HEK293 (cell line): ENCODE measurements around the gene ZNF573.

Experiments used
- RBAK ChIP-seq: fragments of 450-650 bp; formaldehyde crosslinking; IDR thresholded peaks from 2 replicates; pipeline ENCODE4 v1.5.1; 2016; ENCODE audit warnings: missing biosample characterization, missing genetic modification characterization
- SALL2 ChIP-seq: fragments of 450-650 bp; formaldehyde crosslinking; IDR thresholded peaks from 2 replicates; pipeline ENCODE4 v1.5.0; 2017; ENCODE audit warnings: missing biosample characterization, mild to moderate bottlenecking, missing genetic modification characterization, borderline replicate concordance
- TRIM28 ChIP-seq: IDR thresholded peaks from 2 replicates; pipeline ENCODE4 v1.6.1; 2011; ENCODE audit warnings: low read length, control low read depth, borderline replicate concordance
- ZBTB20 ChIP-seq: fragments of 450-650 bp; formaldehyde crosslinking; IDR thresholded peaks from 2 replicates; pipeline ENCODE4 v1.5.1; 2016; ENCODE audit warnings: missing biosample characterization, missing genetic modification characterization
- ZBTB48 ChIP-seq: fragments of 450-650 bp; formaldehyde crosslinking; IDR thresholded peaks from 2 replicates; pipeline ENCODE4 v1.5.1; 2016; ENCODE audit warnings: missing biosample characterization, missing genetic modification characterization
- ZBTB7A ChIP-seq: fragments of 450-650 bp; formaldehyde crosslinking; IDR thresholded peaks from 2 replicates; pipeline ENCODE4 v1.5.1; 2016; ENCODE audit warnings: low read depth, missing biosample characterization, missing genetic modification characterization
- ZFP3 ChIP-seq: fragments of 450-650 bp; formaldehyde crosslinking; IDR thresholded peaks from 2 replicates; pipeline ENCODE4 v1.5.1; 2016; ENCODE audit warnings: low read depth, missing biosample characterization, missing genetic modification characterization
- ZIC2 ChIP-seq: fragments of 450-650 bp; formaldehyde crosslinking; IDR thresholded peaks from 2 replicates; pipeline ENCODE4 v1.5.1; 2016; ENCODE audit warnings: missing biosample characterization, missing genetic modification characterization
- ZNF146 ChIP-seq: fragments of 450-650 bp; formaldehyde crosslinking; IDR thresholded peaks from 2 replicates; pipeline ENCODE4 v1.5.1; 2016; ENCODE audit warnings: missing biosample characterization, missing genetic modification characterization
- ZNF184 ChIP-seq: fragments of 450-650 bp; IDR thresholded peaks from 2 replicates; pipeline ENCODE4 v1.5.1; 2018; ENCODE audit warnings: missing biosample characterization, mild to moderate bottlenecking, missing genetic modification characterization
- ZNF223 ChIP-seq: fragments of 450-650 bp; formaldehyde crosslinking; IDR thresholded peaks from 2 replicates; pipeline ENCODE4 v1.5.1; 2016; ENCODE audit warnings: missing biosample characterization, missing genetic modification characterization
- ZNF239 ChIP-seq: fragments of 450-650 bp; formaldehyde crosslinking; IDR thresholded peaks from 2 replicates; pipeline ENCODE4 v1.5.1; 2016; ENCODE audit warnings: missing biosample characterization, missing genetic modification characterization
- ZNF274 ChIP-seq, 2 experiments: fragments of 200-500 bp in 1 of 2; fragments of 450-650 bp in 1 of 2; sonication (Bioruptor generic) in 1 of 2; formaldehyde crosslinking in 1 of 2; IDR thresholded peaks; 2 replicates each; pipeline versions ENCODE4 v1.5.1 to v1.6.1; 2014 to 2016; ENCODE audit warnings: borderline replicate concordance in 1 of 2, inconsistent platforms in 1 of 2, low read length in 1 of 2, missing biosample characterization in 1 of 2, missing genetic modification characterization in 1 of 2
- ZNF302 ChIP-seq: fragments of 450-650 bp; formaldehyde crosslinking; IDR thresholded peaks from 2 replicates; pipeline ENCODE4 v1.5.1; 2016; ENCODE audit warnings: missing biosample characterization, missing genetic modification characterization, low read depth
- ZNF354C ChIP-seq: fragments of 450-650 bp; formaldehyde crosslinking; IDR thresholded peaks from 2 replicates; pipeline ENCODE4 v1.5.1; 2016; ENCODE audit warnings: missing biosample characterization, missing genetic modification characterization, low read depth, borderline replicate concordance
- ZNF626 ChIP-seq: fragments of 450-650 bp; sonication (Bioruptor Pico); formaldehyde crosslinking; IDR thresholded peaks from 2 replicates; pipeline ENCODE4 v1.5.1; 2018; ENCODE audit warnings: missing biosample characterization, missing genetic modification characterization, inconsistent platforms
- ZSCAN23 ChIP-seq: fragments of 450-650 bp; formaldehyde crosslinking; IDR thresholded peaks from 2 replicates; pipeline ENCODE4 v1.5.1; 2016; ENCODE audit warnings: missing biosample characterization, missing genetic modification characterization
- ZXDB ChIP-seq: fragments of 450-650 bp; formaldehyde crosslinking; IDR thresholded peaks from 2 replicates; pipeline ENCODE4 v1.5.1; 2016; ENCODE audit warnings: missing biosample characterization, missing genetic modification characterization
- TF ChIP-seq, protein P1 (sequence below): fragments of 450-650 bp; formaldehyde crosslinking; IDR thresholded peaks from 2 replicates; pipeline ENCODE4 v1.5.1; 2016; ENCODE audit warnings: missing biosample characterization, missing genetic modification characterization
- TF ChIP-seq, protein P2 (sequence below): fragments of 450-650 bp; formaldehyde crosslinking; IDR thresholded peaks from 2 replicates; pipeline ENCODE4 v1.5.1; 2016; ENCODE audit warnings: missing biosample characterization, missing genetic modification characterization, low read depth
- TF ChIP-seq, protein P3 (sequence below): fragments of 450-650 bp; formaldehyde crosslinking; conservative IDR thresholded peaks from 2 replicates; pipeline ENCODE4 v1.5.1; 2016; ENCODE audit warnings: low read depth, missing biosample characterization, missing genetic modification characterization
- TF ChIP-seq, protein P4 (sequence below): fragments of 450-650 bp; formaldehyde crosslinking; IDR thresholded peaks from 2 replicates; pipeline ENCODE4 v1.5.1; 2016; ENCODE audit warnings: missing biosample characterization, missing genetic modification characterization
- TF ChIP-seq, protein P5 (sequence below): fragments of 450-650 bp; formaldehyde crosslinking; IDR thresholded peaks from 2 replicates; pipeline ENCODE4 v1.5.1; 2016; ENCODE audit warnings: missing biosample characterization, missing genetic modification characterization
- TF ChIP-seq, protein P6 (sequence below): fragments of 450-650 bp; formaldehyde crosslinking; IDR thresholded peaks from 2 replicates; pipeline ENCODE4; 2016; ENCODE audit warnings: missing biosample characterization, missing genetic modification characterization
- TF ChIP-seq, protein P7 (sequence below): fragments of 450-650 bp; formaldehyde crosslinking; IDR thresholded peaks from 2 replicates; pipeline ENCODE4 v1.5.1; 2017; ENCODE audit warnings: missing biosample characterization, missing genetic modification characterization

The ZNF573 gene

DNA sequence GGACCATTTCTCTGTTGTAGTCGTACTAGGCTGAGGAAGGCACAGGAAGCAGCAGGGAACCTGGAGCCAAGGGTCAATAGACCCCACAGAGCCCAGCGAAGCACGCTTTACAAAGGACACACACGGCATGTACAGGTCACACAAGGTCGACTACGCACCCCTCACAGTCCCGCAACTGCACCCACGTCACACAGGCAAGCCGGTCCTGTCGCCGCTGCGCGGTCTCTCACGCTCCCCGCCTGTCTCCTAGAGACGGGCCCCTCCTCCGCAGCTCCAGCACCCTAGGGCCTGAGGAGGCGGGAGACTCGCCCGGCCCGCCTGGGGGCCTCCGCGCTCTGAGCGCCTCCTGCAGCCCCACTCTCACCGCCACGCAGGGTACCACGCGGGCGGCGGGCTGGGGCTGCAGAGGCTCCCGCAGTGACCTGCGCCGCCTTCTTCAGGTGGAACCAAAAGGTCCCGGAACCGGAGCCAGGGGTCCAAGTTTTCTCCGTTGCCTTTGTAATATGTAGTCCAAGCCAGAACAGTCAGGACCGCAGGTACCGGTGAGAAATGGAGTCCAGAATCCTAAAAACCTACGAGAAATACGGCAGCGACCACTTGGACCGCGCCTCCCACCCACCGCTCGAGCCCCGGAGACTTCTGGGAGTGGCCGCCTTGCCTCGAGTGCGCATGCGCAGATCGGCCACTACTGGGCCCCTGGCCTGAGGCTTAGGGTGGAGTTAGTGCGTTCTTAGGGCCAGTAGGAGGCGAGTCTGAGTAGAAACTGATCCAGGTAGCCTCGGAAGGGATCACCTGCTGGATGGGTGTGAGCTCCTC lies 60.1 kb downstream of the ZNF573 start, which contains the start of gene ZNF607 (continued):
- TF ChIP-seq, protein P1, sequence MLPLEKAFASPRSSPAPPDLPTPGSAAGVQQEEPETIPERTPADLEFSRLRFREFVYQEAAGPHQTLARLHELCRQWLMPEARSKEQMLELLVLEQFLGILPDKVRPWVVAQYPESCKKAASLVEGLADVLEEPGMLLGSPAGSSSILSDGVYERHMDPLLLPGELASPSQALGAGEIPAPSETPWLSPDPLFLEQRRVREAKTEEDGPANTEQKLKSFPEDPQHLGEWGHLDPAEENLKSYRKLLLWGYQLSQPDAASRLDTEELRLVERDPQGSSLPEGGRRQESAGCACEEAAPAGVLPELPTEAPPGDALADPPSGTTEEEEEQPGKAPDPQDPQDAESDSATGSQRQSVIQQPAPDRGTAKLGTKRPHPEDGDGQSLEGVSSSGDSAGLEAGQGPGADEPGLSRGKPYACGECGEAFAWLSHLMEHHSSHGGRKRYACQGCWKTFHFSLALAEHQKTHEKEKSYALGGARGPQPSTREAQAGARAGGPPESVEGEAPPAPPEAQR (tag by site-specific recombination) = peak; percentile 58; the same call in 1 of the 2 replicates
- TF ChIP-seq ZBTB48 (tag by site-specific recombination) = peak; percentile 83
- peak; percentile 29 for TF ChIP-seq ZBTB7A
- TF ChIP-seq ZBTB20 = peak; percentile 68; the same call in 1 of the 2 replicates
- TF ChIP-seq, protein P2, sequence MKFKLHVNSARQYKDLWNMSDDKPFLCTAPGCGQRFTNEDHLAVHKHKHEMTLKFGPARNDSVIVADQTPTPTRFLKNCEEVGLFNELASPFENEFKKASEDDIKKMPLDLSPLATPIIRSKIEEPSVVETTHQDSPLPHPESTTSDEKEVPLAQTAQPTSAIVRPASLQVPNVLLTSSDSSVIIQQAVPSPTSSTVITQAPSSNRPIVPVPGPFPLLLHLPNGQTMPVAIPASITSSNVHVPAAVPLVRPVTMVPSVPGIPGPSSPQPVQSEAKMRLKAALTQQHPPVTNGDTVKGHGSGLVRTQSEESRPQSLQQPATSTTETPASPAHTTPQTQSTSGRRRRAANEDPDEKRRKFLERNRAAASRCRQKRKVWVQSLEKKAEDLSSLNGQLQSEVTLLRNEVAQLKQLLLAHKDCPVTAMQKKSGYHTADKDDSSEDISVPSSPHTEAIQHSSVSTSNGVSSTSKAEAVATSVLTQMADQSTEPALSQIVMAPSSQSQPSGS (tag by site-specific recombination) = no peak
- TF ChIP-seq ZNF239 = no peak
- peak; percentile 97 for TF ChIP-seq ZIC2 (tag by site-specific recombination)
- TF ChIP-seq ZFP3 (tag by site-specific recombination) = no peak
- TF ChIP-seq ZNF146 = no peak
- no peak for TF ChIP-seq ZNF274 (IDR thresholded peaks at IDR 0.05; ENCODE audit: low read length)
- no peak for TF ChIP-seq ZNF274 (tag by site-specific recombination; IDR thresholded peaks at IDR 0.05; ENCODE audit: borderline replicate concordance)
- no peak for TF ChIP-seq SALL2
- TF ChIP-seq ZXDB (tag by site-specific recombination) = peak; percentile 90
- no peak for TF ChIP-seq ZNF223
- TF ChIP-seq, protein P3, sequence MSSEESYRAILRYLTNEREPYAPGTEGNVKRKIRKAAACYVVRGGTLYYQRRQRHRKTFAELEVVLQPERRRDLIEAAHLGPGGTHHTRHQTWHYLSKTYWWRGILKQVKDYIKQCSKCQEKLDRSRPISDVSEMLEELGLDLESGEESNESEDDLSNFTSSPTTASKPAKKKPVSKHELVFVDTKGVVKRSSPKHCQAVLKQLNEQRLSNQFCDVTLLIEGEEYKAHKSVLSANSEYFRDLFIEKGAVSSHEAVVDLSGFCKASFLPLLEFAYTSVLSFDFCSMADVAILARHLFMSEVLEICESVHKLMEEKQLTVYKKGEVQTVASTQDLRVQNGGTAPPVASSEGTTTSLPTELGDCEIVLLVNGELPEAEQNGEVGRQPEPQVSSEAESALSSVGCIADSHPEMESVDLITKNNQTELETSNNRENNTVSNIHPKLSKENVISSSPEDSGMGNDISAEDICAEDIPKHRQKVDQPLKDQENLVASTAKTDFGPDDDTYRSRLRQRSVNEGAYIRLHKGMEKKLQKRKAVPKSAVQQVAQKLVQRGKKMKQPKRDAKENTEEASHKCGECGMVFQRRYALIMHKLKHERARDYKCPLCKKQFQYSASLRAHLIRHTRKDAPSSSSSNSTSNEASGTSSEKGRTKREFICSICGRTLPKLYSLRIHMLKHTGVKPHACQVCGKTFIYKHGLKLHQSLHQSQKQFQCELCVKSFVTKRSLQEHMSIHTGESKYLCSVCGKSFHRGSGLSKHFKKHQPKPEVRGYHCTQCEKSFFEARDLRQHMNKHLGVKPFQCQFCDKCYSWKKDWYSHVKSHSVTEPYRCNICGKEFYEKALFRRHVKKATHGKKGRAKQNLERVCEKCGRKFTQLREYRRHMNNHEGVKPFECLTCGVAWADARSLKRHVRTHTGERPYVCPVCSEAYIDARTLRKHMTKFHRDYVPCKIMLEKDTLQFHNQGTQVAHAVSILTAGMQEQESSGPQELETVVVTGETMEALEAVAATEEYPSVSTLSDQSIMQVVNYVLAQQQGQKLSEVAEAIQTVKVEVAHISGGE (tag by site-specific recombination) = peak; percentile 62
- no peak for TF ChIP-seq ZSCAN23
- peak; percentile 33; the same call in 1 of the 2 replicates for TF ChIP-seq ZNF184 (tag by site-specific recombination)
- no peak for TF ChIP-seq ZNF626 (tag by site-specific recombination)
- TF ChIP-seq, protein P4, sequence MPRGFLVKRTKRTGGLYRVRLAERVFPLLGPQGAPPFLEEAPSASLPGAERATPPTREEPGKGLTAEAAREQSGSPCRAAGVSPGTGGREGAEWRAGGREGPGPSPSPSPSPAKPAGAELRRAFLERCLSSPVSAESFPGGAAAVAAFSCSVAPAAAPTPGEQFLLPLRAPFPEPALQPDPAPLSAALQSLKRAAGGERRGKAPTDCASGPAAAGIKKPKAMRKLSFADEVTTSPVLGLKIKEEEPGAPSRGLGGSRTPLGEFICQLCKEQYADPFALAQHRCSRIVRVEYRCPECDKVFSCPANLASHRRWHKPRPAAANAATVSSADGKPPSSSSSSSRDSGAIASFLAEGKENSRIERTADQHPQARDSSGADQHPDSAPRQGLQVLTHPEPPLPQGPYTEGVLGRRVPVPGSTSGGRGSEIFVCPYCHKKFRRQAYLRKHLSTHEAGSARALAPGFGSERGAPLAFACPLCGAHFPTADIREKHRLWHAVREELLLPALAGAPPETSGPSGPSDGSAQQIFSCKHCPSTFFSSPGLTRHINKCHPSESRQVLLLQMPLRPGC (tag by site-specific recombination) = no peak
- TF ChIP-seq RBAK = peak; percentile 55; the same call in 1 of the 2 replicates
- TF ChIP-seq ZNF302 (tag by site-specific recombination) = no peak
- TF ChIP-seq, protein P5, sequence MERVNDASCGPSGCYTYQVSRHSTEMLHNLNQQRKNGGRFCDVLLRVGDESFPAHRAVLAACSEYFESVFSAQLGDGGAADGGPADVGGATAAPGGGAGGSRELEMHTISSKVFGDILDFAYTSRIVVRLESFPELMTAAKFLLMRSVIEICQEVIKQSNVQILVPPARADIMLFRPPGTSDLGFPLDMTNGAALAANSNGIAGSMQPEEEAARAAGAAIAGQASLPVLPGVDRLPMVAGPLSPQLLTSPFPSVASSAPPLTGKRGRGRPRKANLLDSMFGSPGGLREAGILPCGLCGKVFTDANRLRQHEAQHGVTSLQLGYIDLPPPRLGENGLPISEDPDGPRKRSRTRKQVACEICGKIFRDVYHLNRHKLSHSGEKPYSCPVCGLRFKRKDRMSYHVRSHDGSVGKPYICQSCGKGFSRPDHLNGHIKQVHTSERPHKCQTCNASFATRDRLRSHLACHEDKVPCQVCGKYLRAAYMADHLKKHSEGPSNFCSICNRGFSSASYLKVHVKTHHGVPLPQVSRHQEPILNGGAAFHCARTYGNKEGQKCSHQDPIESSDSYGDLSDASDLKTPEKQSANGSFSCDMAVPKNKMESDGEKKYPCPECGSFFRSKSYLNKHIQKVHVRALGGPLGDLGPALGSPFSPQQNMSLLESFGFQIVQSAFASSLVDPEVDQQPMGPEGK = peak; percentile 92
- TF ChIP-seq, protein P6, sequence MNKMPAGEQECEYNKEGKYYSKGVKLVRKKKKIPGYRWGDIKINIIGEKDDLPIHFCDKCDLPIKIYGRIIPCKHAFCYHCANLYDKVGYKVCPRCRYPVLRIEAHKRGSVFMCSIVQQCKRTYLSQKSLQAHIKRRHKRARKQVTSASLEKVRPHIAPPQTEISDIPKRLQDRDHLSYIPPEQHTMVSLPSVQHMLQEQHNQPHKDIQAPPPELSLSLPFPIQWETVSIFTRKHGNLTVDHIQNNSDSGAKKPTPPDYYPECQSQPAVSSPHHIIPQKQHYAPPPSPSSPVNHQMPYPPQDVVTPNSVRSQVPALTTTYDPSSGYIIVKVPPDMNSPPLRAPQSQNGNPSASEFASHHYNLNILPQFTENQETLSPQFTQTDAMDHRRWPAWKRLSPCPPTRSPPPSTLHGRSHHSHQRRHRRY (tag by site-specific recombination) = no peak
- TF ChIP-seq, protein P7, sequence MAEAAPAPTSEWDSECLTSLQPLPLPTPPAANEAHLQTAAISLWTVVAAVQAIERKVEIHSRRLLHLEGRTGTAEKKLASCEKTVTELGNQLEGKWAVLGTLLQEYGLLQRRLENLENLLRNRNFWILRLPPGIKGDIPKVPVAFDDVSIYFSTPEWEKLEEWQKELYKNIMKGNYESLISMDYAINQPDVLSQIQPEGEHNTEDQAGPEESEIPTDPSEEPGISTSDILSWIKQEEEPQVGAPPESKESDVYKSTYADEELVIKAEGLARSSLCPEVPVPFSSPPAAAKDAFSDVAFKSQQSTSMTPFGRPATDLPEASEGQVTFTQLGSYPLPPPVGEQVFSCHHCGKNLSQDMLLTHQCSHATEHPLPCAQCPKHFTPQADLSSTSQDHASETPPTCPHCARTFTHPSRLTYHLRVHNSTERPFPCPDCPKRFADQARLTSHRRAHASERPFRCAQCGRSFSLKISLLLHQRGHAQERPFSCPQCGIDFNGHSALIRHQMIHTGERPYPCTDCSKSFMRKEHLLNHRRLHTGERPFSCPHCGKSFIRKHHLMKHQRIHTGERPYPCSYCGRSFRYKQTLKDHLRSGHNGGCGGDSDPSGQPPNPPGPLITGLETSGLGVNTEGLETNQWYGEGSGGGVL (tag by site-specific recombination) = peak; percentile 29; the same call in 1 of the 2 replicates
- TF ChIP-seq TRIM28 = peak; percentile 35; the same call in 1 of the 2 replicates
- TF ChIP-seq ZNF354C = no peak
